GM23248 (cell line): ENCODE data around the gene DKKL1.

Experiments
- EZH2 ChIP-seq: fragments of 200-600 bp; sonication (generic); IDR thresholded peaks from 2 replicates; pipeline ENCODE4 v1.6.1; 2018; ENCODE audit warnings: antibody characterized with exemption, mild to moderate bottlenecking; ENCODE audit not compliant: insufficient read depth, poor library complexity, severe bottlenecking
- EZH2phosphoT487 ChIP-seq: fragments of 200-600 bp; sonication (generic); IDR thresholded peaks from 2 replicates; pipeline ENCODE4 v1.6.1; 2018; ENCODE audit warnings: antibody characterized with exemption, moderate library complexity, mild to moderate bottlenecking, low read depth; ENCODE audit not compliant: insufficient read depth

- TF ChIP-seq EZH2phosphoT487 (no peak), EZH2 (no peak)
These were observed 533 bp downstream of the DKKL1 start for GRCh38 chr19:49364083-49364737.
